Ishikawa (cell line): Measurements from ENCODE around the gene FOXP2.

Source experiments
- EP300 ChIP-seq: IDR thresholded peaks from 2 replicates; pipeline ENCODE4 v1.6.1; 2012; ENCODE audit warnings: borderline replicate concordance
- FOXM1 ChIP-seq: IDR thresholded peaks from 2 replicates; pipeline ENCODE4 v1.6.1; 2012; ENCODE audit warnings: low read depth, borderline replicate concordance
- TAF1 ChIP-seq: IDR thresholded peaks from 2 replicates; pipeline ENCODE4 v1.6.1; 2012; ENCODE audit warnings: low read depth, mild to moderate bottlenecking
- YY1 ChIP-seq: IDR thresholded peaks from 2 replicates; pipeline ENCODE4 v1.6.1; 2012; ENCODE audit warnings: low read depth
- TF ChIP-seq, protein P1 (sequence below): IDR thresholded peaks from 2 replicates; pipeline ENCODE4 v1.6.1; 2012

DNA sequence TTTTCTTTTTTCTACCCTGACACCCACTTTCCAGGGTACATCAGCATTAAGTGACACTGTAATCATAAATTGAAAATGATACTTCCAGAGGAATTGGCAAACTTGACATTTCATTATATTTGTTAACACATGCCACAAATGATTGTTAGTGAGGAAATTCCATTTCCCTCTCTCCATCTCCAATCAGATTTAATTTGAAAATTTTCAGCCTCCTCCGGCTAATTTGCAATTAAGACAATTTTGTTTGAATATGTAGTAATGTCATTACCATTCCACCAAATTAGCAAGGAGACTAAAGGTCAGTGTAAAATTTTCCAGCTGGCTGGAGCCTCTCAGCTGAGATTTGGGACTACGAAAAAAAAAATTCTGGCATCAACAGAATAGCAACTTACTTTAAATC is 242.7 kb downstream of the FOXP2 start:
- TF ChIP-seq, protein P1, sequence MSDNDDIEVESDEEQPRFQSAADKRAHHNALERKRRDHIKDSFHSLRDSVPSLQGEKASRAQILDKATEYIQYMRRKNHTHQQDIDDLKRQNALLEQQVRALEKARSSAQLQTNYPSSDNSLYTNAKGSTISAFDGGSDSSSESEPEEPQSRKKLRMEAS = no peak
- TF ChIP-seq TAF1 = no peak
- TF ChIP-seq FOXM1 = no peak
- TF ChIP-seq YY1 = no peak
- TF ChIP-seq EP300 = no peak
